H9 (cell line): ENCODE results near the gene RBM4B. TPM values are rescaled to one million over a fixed set of nuclear protein-coding genes. Genes with fewer than 3 reads are reported as not detected.
A peak's percentile ranks its signal among the peaks of the same experiment; 100 is the strongest.

ENCODE experiments used
- DNase-seq: peaks from one replicate; pipeline ENCODE4 v3.0.0-alpha.2; 2017
- H2AFZ ChIP-seq: one replicate; pipeline ENCODE4 v1.6.1; 2013; ENCODE audit warnings: mild to moderate bottlenecking, low read length, control low read depth, moderate library complexity
- H2AK5ac ChIP-seq: 2 replicates; pipeline ENCODE4 v1.6.1; 2013; ENCODE audit warnings: low read length, control low read depth, mixed read lengths; ENCODE audit not compliant: insufficient read length
- H2BK120ac ChIP-seq: one replicate; pipeline ENCODE4 v1.6.1; 2013; ENCODE audit warnings: low read depth, mild to moderate bottlenecking, low read length, control low read depth, inconsistent platforms; ENCODE audit not compliant: poor library complexity, severe bottlenecking
- H2BK12ac ChIP-seq: 2 replicates; pipeline ENCODE4 v1.6.1; 2013; ENCODE audit warnings: low read length, control low read depth, mixed read lengths, low read depth; ENCODE audit not compliant: insufficient read length
- H2BK15ac ChIP-seq: 2 replicates; pipeline ENCODE4 v1.6.1; 2013; ENCODE audit warnings: low read depth, low read length, control low read depth
- H2BK20ac ChIP-seq: one replicate; pipeline ENCODE4 v1.6.1; 2013; ENCODE audit warnings: low read depth, mild to moderate bottlenecking, low read length, control low read depth, inconsistent platforms; ENCODE audit not compliant: poor library complexity, severe bottlenecking
- H2BK5ac ChIP-seq: 2 replicates; pipeline ENCODE4 v1.6.1; 2013; ENCODE audit warnings: low read length, control low read depth, mixed read lengths; ENCODE audit not compliant: insufficient read length
- H3K14ac ChIP-seq: 2 replicates; pipeline ENCODE4 v1.6.1; 2013; ENCODE audit warnings: low read length, control low read depth; ENCODE audit not compliant: insufficient read depth
- H3K18ac ChIP-seq: 2 replicates; pipeline ENCODE4 v1.6.1; 2013; ENCODE audit warnings: low read depth, mild to moderate bottlenecking, mixed read lengths, low read length, control low read depth; ENCODE audit not compliant: insufficient read length
- H3K23ac ChIP-seq: 2 replicates; pipeline ENCODE4 v1.6.1; 2013; ENCODE audit warnings: low read length, control low read depth, mixed read lengths, low read depth; ENCODE audit not compliant: insufficient read length
- H3K23me2 ChIP-seq: 2 replicates; pipeline ENCODE4 v1.6.1; 2013; ENCODE audit warnings: low read depth, mild to moderate bottlenecking, mixed read lengths, low read length, control low read depth; ENCODE audit not compliant: insufficient read length, poor library complexity, severe bottlenecking
- H3K27ac ChIP-seq: 2 replicates; pipeline ENCODE4 v1.5.1; 2013; ENCODE audit warnings: low read length, control low read depth, mixed read lengths, low read depth; ENCODE audit not compliant: insufficient read length
- H3K27me3 ChIP-seq: 2 replicates; pipeline ENCODE4 v1.6.1; 2013; ENCODE audit warnings: low read length, control low read depth, inconsistent platforms; ENCODE audit not compliant: insufficient read depth
- H3K4ac ChIP-seq: 2 replicates; pipeline ENCODE4 v1.6.1; 2013; ENCODE audit warnings: low read depth, mild to moderate bottlenecking, control low read depth, inconsistent platforms, low read length, moderate library complexity
- H3K4me1 ChIP-seq: 2 replicates; pipeline ENCODE4 v1.6.1; 2013; ENCODE audit warnings: low read length, control low read depth, inconsistent platforms; ENCODE audit not compliant: insufficient read depth
- H3K4me2 ChIP-seq: 2 replicates; pipeline ENCODE4 v1.6.1; 2013; ENCODE audit warnings: low read length, control low read depth, mixed read lengths; ENCODE audit not compliant: insufficient read length, insufficient read depth
- H3K56ac ChIP-seq: 2 replicates; pipeline ENCODE4 v1.6.1; 2013; ENCODE audit warnings: low read depth, mild to moderate bottlenecking, mixed read lengths, low read length, control low read depth; ENCODE audit not compliant: insufficient read length
- H3K79me1 ChIP-seq: 2 replicates; pipeline ENCODE4 v1.6.1; 2013; ENCODE audit warnings: low read depth, mild to moderate bottlenecking, moderate library complexity, low read length, control low read depth, inconsistent platforms; ENCODE audit not compliant: insufficient read depth, poor library complexity, severe bottlenecking
- H3K79me2 ChIP-seq: 2 replicates; pipeline ENCODE4 v1.6.1; 2013; ENCODE audit warnings: low read length, control low read depth, inconsistent platforms; ENCODE audit not compliant: insufficient read depth
- H3K9ac ChIP-seq: 2 replicates; pipeline ENCODE4 v1.6.1; 2013; ENCODE audit warnings: low read length, control low read depth, mixed read lengths; ENCODE audit not compliant: insufficient read length; ENCODE audit errors: extremely low read depth
- H3K9me3 ChIP-seq: one replicate; pipeline ENCODE4 v1.6.1; 2013; ENCODE audit warnings: low read depth, low read length, inconsistent platforms; ENCODE audit not compliant: control insufficient read depth
- H3T11ph ChIP-seq: one replicate; pipeline ENCODE4 v1.6.1; 2013; ENCODE audit warnings: mild to moderate bottlenecking, low read length, control low read depth, inconsistent platforms
- H4K20me1 ChIP-seq: one replicate; pipeline ENCODE4 v1.6.1; 2013; ENCODE audit not compliant: control insufficient read depth, insufficient read length, insufficient read depth
- H4K5ac ChIP-seq: 2 replicates; pipeline ENCODE4 v1.6.1; 2013; ENCODE audit warnings: low read depth, mild to moderate bottlenecking, mixed read lengths, low read length, control low read depth; ENCODE audit not compliant: insufficient read length
- H4K8ac ChIP-seq: replicated peaks from 2 replicates; pipeline ENCODE4 v1.6.1; 2013; ENCODE audit warnings: low read length, control low read depth, mixed read lengths, low read depth; ENCODE audit not compliant: insufficient read length
- H4K91ac ChIP-seq: 2 replicates; pipeline ENCODE4 v1.6.1; 2013; ENCODE audit warnings: low read depth, mild to moderate bottlenecking, moderate library complexity, mixed read lengths, low read length, control low read depth; ENCODE audit not compliant: insufficient read length
- H3K27ac Mint-ChIP-seq, 3 experiments: 2 replicates in 2 of 3; 3 replicates in 1 of 3; pipeline ENCODE4 v1.8.0; 2020 to 2021; ENCODE audit warnings: mixed read lengths in 3 of 3, mild to moderate bottlenecking in 1 of 3, moderate library complexity in 1 of 3
- H3K27me3 Mint-ChIP-seq: 2 replicates; pipeline ENCODE4 v1.8.0; 2021; ENCODE audit warnings: low read depth, mild to moderate bottlenecking, moderate library complexity, mixed read lengths
- H3K36me3 Mint-ChIP-seq, 3 experiments: 2 replicates in 2 of 3; 3 replicates in 1 of 3; pipeline ENCODE4 v1.8.0; 2020 to 2021; ENCODE audit warnings: low read depth in 3 of 3, mixed read lengths in 3 of 3; ENCODE audit not compliant: insufficient read depth in 1 of 3
- H3K4me1 Mint-ChIP-seq, 2 experiments: 2 replicates each; pipeline ENCODE4 v1.8.0; 2020; ENCODE audit warnings: mixed read lengths in 2 of 2
- H3K4me3 Mint-ChIP-seq, 2 experiments: 2 replicates in 1 of 2; 3 replicates in 1 of 2; pipeline ENCODE4 v1.8.0; 2020 to 2021; ENCODE audit warnings: mild to moderate bottlenecking in 2 of 2, mixed read lengths in 2 of 2, moderate library complexity in 1 of 2
- H3K9me3 Mint-ChIP-seq, 2 experiments: 2 replicates in 1 of 2; 3 replicates in 1 of 2; pipeline ENCODE4 v1.8.0; 2020; ENCODE audit warnings: mild to moderate bottlenecking in 2 of 2, mixed read lengths in 2 of 2, moderate library complexity in 1 of 2
- CTCF ChIP-seq: fragments of 200-600 bp; sonication (generic); conservative IDR thresholded peaks from 3 replicates; pipeline ENCODE4 v1.8.0; 2021; ENCODE audit warnings: antibody characterized with exemption, mild to moderate bottlenecking
- WGBS: extraction: QIAGEN DNeasy Blood & Tissue Kit; methylation state at CpG from one replicate; pipeline ENCODE4 v1.1.7; 2013; ENCODE audit warnings: missing lambda C conversion rate, low lambda C conversion rate, mixed read lengths; ENCODE audit not compliant: insufficient read length; ENCODE audit errors: extremely low coverage; 5-methylcytosine and 5-hydroxymethylcytosine counted together
- total RNA-seq: library from RNA; stranded (reverse); gene quantifications from 2 replicates; pipeline ENCODE4 v1.2.1, GENCODE V29; 2021

RBM4B gene
- total RNA-seq, 1 experiment from 2014 or later = 34.0 TPM

GRCh38 chr11:66715346-66716085 lies 37.8 kb upstream of the RBM4B start:
- Histone ChIP-seq H3K9me3 (no peaks in the 10 kb centered on the region), H3K14ac (no peak overlapping the region), H2BK12ac (no peak overlapping the region), H3K79me2 (no peaks in the 10 kb centered on the region), H3K79me1 (no peaks in the 10 kb centered on the region), H2BK15ac (no peak overlapping the region), H3K23ac (no peak overlapping the region), H2BK5ac (no peak overlapping the region), H4K5ac (no peak overlapping the region), H3K27ac (no peak overlapping the region), H4K8ac (no peak overlapping the region), H3K27me3 (no peaks in the 10 kb centered on the region), H3K4ac (no peak overlapping the region), H2AFZ (no peak overlapping the region), H3K4me2 (no peak overlapping the region), H3K56ac (no peak overlapping the region), H3K4me1 (peaks cover 7% of the 10 kb centered on the region; the same call in 1 of the 2 replicates), H2BK120ac (no peak overlapping the region), H3K23me2 (peaks cover 2% of the 10 kb centered on the region), H3T11ph (no peak overlapping the region), H4K91ac (no peak overlapping the region), H3K9ac (no peak overlapping the region), H2AK5ac (no peak overlapping the region), H3K18ac (no peak overlapping the region), H4K20me1 (no peaks in the 10 kb centered on the region), H2BK20ac (no peak overlapping the region)
- Mint-ChIP-seq H3K9me3 (no peaks in the 10 kb centered on the region; a peak in 1 of 5 replicates), H3K4me3 (no peak overlapping the region), H3K27me3 (no peaks in the 10 kb centered on the region; the same call in 1 of the 2 replicates), H3K27ac (peak overlapping the region in 1 of 3 experiments; percentile 84; a peak in 3 of 7 replicates), H3K4me1 (peaks cover 25 to 33% of the 10 kb centered on the region in 2 experiments), H3K36me3 (peaks cover 31 to 92% (median 81%) of the 10 kb centered on the region in 3 experiments)
- no peak for TF ChIP-seq CTCF
- DNase-seq = no peak
- WGBS = no CpG with 5 or more reads among the region's 19 CpGs
